Fibroblast of skin of right biceps (primary cell): ENCODE measurements around the gene SHISAL2B.
"Not testable (repeated sequence)": the region's sequence is repeated elsewhere in the genome, so short reads cannot be mapped to it uniquely, and the experiment has no call there.

Source experiments
- DNase-seq: peaks from one replicate; pipeline ENCODE4 v3.0.0-alpha.2; 2013

The SHISAL2B gene

GRCh38 chr5:64690417-64691151 lies at the start of gene SHISAL2B:
TSS of gene SHISAL2B (plus strand) at chr5:64690503. CDS start at chr5:64690624, 121 bp downstream.
- DNase-seq, result peak; percentile 18

- no peak for DNase-seq
These were observed 45.5 kb upstream of the SHISAL2B start for GRCh38 chr5:64644831-64645230.

DNA sequence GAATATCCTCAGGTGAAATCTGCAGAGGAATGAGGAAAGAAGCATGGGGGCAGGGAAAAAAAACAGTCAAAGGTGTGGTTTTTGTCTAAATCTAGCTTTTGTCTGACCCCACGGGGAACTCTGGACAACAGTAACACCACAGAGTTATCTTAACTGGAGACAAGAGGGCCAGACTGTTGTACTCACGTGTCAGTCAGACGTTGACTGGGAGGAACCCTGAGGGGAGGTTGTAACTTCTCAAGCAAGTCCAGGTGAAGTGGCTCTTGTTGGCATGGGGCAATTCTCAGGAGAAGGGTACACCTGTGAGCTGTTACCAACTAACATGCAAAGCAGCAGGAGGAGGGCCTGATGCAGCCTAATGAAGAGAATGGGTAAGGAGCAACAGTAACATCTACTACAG lies 44.1 kb upstream of the SHISAL2B start:
- no peak for DNase-seq

GRCh38 chr5:64649512-64649911 lies 40.8 kb upstream of the SHISAL2B start:
- no peak for DNase-seq

DNA sequence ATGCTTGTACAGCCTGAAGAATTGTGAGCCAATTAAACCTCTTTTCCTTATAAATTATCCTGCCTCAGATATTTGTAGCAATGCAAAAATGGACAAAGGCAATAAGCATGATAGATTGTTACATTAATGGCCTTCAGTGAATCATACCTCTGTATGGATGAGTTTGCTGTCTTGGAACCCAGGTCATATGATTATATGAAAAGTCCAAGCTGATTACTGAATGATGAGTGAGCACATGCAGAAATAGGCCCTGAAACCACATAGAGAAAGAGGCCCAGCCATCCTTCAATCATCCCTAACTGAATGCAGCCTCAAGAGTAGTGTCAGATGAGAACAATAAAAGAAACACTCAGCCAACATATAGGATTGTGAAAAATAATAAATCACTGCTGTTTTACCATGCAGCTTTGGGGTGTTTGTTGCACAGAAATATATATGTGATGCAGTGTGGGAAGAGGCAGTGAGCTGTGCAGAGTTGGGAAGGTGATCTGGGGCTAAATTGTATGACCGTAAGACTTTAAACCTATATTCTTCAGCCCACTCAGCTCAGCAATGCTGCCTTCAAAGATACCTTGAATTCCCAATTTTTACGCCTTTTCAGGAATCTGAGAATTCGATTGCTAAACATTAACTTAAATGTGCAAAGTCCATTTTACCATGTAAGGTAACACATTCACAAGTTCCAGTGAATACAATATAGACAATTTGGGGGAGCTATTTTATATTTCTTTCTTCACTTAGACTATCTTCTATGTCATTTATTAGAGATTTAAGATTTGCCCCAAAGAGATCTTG lies 36.3 kb upstream of the SHISAL2B start:
- DNase-seq, result peak; percentile 24

GRCh38 chr5:64654561-64654938 lies 35.8 kb upstream of the SHISAL2B start:
- no peak for DNase-seq

- no peak for DNase-seq
These were observed 34.7 kb upstream of the SHISAL2B start for GRCh38 chr5:64655596-64655995.

DNA sequence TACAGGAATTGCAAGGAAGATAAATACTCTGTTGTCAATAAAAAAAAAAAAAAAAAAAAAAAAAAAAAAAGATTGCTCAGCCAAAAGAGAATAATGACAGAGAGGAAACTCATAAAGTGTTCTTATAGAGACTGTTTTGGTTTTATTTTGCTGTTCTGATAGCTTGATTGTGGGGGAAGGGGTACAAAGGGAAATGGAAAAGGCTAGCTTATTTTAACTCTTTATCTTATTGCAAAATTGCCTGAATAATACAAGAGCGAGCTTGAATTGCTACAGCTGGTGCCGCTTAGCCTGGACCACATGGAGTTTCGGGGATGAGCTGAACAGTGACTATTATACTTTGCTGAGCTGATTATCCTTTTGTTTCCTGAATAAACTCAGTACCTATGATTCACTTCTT lies 31.0 kb upstream of the SHISAL2B start:
- no peak for DNase-seq

DNA sequence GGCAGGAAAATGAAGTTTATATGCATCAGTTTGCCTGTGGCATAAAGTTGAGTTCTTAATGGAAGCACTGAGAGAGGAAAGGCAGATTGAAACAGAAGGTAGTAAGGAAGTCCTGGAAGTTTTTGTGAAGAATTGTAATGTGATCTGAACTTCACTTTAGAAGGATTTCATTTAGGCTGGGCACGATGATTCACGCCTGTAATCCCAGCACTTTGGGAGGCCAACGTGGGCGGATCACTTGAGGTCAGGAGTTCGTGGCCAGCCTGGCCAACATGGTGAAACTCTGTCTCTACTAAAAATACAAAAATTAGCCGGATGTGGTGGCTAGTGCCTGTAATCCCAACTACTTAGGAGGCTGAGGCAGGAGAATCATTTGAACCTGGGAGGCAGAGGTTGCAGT lies 27.1 kb upstream of the SHISAL2B start:
- DNase-seq, result peak; percentile 28

- no peak for DNase-seq
These were observed 25.1 kb upstream of the SHISAL2B start for GRCh38 chr5:64665243-64665642.

- peak; percentile 59 for DNase-seq
These were observed 24.2 kb upstream of the SHISAL2B start for GRCh38 chr5:64666078-64666477.

DNA sequence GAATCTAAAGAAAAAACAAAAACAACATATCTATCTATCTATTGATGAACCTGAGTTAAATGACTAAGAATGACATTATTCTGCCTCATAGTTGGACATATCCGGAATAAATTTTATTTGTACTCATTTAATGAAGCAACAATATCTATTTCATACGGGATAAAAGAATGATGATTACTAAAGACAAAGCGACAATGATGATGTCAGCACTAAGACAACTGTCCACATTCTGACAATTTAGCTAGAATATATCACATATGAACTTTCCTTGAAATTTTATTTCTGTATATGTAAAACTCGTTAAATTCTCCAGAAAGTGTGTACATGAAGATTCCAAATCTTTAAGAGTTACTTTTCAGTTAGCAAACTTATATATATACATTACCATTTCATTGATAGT lies 23.2 kb upstream of the SHISAL2B start:
- no peak for DNase-seq

- no peak for DNase-seq
These were observed 20.0 kb upstream of the SHISAL2B start for GRCh38 chr5:64670277-64670676.

DNA sequence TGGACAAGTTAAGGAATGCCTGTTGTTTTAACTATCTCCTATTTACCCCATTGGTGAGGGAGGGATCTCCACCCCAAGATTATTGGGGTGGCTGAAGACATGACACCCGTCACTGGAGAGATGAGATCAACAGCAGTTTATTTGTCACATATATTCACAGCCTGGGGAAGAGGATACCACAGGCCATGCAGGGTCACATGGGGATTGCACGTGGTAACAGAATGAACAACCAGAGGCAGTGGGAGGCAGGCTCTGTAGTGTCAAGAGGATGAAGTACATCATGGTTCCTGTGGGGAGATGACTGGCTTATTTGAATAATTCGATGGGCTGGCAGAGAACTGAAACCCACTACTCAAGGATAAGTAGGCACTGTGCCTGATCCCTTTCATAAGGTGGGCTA lies 18.6 kb upstream of the SHISAL2B start:
- DNase-seq, result no peak

GRCh38 chr5:64678374-64678773 lies 11.9 kb upstream of the SHISAL2B start:
- no peak for DNase-seq

DNA sequence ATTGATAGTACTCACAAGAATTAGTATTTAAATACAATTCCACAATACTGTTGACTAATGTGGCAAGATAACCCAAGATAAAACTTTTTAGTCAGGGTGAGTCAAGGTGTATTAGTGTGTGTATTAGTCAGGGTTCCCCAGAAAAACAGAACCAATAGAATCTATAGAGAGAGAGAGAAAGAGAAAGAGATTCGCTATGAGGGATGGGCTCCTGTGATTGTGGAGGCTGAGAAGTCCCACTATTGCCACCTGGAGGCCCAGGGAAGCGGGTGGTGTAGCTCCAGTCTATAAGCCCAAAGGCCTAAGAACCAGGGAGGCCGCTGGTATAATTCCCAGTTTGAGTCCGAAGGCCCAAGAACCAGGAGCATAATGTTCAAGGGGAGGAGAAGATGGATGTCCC lies 10.0 kb upstream of the SHISAL2B start:
- no peak for DNase-seq

- DNase-seq, result no peak
These were observed 7.7 kb upstream of the SHISAL2B start for GRCh38 chr5:64682608-64683007.

- DNase-seq, result no peak
These were observed 4.4 kb upstream of the SHISAL2B start for GRCh38 chr5:64685866-64686265.

GRCh38 chr5:64688391-64688790 lies 1.9 kb upstream of the SHISAL2B start:
- DNase-seq, result no peak

GRCh38 chr5:64688965-64689364 lies 1.3 kb upstream of the SHISAL2B start:
- DNase-seq, result no peak

- DNase-seq, result no peak
These were observed 243 bp upstream of the SHISAL2B start for GRCh38 chr5:64690104-64690416.

DNA sequence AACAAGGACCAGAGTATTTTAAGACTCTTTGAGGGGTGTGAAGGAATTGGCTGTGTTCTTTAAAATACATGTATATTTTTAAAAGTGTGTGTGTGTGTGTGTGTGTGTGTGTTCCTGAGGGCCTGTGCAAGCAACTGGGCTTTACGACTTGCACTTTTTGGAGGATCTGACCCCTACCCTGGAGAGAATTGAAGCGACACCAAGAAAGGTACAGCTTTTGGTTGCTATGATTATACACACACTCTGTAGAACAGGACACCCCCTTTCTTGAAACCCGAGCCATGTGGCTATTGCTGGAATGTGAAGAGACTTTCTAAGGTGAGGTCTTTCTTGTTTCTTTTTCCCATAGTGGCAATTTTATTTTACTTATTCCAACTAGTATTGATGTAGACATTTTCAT lies 988 bp downstream of the SHISAL2B start:
- DNase-seq, result no peak

DNA sequence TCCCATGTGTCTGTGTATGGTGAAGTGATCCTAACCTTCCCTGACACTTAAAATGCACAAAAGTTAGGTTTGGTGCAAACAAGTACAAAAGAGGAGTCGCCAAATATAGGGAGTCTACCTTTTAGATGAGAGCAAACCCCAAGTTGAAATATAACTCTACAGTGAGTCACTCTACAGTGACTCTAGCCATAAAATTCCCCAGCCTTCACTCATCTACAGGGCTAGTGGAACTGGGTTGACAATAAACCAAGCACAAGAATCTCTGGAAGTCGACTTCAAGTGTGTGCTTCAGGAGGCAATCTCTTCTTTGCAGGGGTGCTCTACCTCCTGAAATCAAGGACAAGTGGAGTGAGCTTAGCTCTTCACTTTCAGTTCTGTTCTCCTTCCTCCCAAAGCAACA lies 3.3 kb downstream of the SHISAL2B start:
- no peak for DNase-seq

GRCh38 chr5:64696414-64696813 lies 6.1 kb downstream of the SHISAL2B start:
- not testable (repeated sequence) for DNase-seq

DNA sequence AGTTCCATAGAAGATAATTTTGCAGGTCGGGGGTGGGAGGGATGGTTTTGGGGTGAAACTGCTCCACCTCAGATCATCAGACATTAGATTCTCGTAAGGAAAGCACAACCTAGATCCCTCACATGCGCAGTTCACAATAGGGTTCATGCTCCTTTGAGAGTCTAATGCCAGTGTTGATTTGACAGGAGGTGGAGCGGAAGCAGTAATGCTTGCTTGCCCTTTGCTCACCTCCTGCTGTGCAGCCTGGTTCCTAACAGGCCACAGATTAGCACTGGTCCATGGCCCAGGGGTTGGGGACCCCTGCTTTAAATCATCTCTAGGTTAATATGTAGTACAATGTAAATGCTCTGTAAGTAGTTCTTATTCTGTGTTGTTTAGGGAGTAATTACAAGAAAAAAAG lies 10.5 kb downstream of the SHISAL2B start:
- DNase-seq, result no peak
